Right atrium auricular region (tissue), 2 donors: ENCODE results near the gene LILRA5. TPM values are rescaled to one million over a fixed set of nuclear protein-coding genes. Genes with fewer than 3 reads are reported as not detected.
"Not testable (repeated sequence)": the region's sequence is repeated elsewhere in the genome, so short reads cannot be mapped to it uniquely, and the experiment has no call there.

Experiments used
- DNase-seq: peaks from one replicate; pipeline ENCODE4 v3.0.0-alpha.2; 2019; ENCODE audit warnings: low spot score
- H3K27ac ChIP-seq, 2 donors: fragments of 200-600 bp; sonication (generic); 1 replicate in 1 of 2; 2 replicates in 1 of 2; pipeline ENCODE4 v1.5.1; 2016 to 2019
- H3K27me3 ChIP-seq, 2 donors: fragments of 200-600 bp; sonication (generic); one replicate each; pipeline versions ENCODE4 v1.5.1 to v1.6.0; 2017 to 2019
- H3K36me3 ChIP-seq: fragments of 200-600 bp; sonication (generic); one replicate; pipeline ENCODE4 v1.5.1; 2016
- H3K4me1 ChIP-seq, 2 donors: fragments of 200-600 bp; sonication (generic); one replicate each; pipeline versions ENCODE4 v1.5.1 to v1.6.0; 2017 to 2019
- H3K4me3 ChIP-seq, 2 donors: fragments of 200-600 bp; sonication (generic); 1 replicate in 1 of 2; 2 replicates in 1 of 2; pipeline ENCODE4 v1.5.1; 2017 to 2019; ENCODE audit warnings: mild to moderate bottlenecking in 1 of 2, moderate library complexity in 1 of 2
- H3K9me3 ChIP-seq, 2 donors: fragments of 200-600 bp; sonication (generic); one replicate each; pipeline ENCODE4 v1.5.1; 2019
- total RNA-seq, 2 donors: library from RNA; depleted of rRNA; stranded (reverse); fragments of >200 nt; gene quantifications; one replicate each; pipeline ENCODE4 v1.1.0, GENCODE V29; 2016
- TF ChIP-seq, protein P1 (sequence below), 2 donors: fragments of 200-600 bp; sonication (generic); IDR thresholded peaks; one replicate each; pipeline ENCODE4 v1.5.1; 2019; ENCODE audit warnings: antibody characterized with exemption in 2 of 2

Gene LILRA5
- total RNA-seq, 2 donors from 2014 or later, result 0.93 to 3.6 TPM

DNA sequence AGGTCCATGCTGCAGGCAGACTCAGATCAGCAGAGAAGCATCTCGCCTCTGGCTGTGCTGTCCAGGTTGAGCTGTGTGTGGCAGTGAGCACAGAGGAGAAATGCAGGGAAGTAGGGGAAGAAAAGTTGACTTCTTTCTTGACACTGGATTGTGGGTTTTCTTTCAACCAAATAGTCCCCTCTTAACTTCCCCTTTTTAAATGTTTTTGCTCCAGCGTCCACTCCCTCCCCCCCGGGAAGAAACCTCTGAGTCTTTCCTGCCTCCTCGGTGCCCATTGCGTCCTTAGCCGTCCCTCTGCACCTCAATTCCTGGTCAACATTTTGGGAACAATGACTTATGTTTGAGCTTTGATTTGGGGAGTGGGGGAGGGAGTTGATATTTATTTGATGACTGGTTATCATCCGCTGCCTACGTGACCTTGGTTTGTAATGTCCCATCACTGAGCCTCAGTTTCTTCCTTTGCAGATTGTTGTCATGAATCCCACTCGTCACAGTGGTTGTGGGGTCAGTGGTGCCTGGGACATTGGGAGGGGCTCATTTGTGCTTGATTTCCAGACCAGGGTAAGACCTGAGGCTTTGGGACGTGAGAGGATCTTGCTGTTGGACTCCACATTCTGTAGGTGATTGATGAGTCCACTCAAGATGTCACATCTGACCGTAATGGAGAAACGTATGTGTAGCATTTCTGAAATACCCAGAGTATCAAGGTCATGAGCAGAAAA, 31.8 kb downstream of the LILRA5 start, which contains the start of gene LILRB2:
Gene LILRB2 (minus strand): TSS at position 104 of the 722 bp plus-strand sequence. CDS start 614 bp downstream, outside the sequence.
- TF ChIP-seq, protein P1, sequence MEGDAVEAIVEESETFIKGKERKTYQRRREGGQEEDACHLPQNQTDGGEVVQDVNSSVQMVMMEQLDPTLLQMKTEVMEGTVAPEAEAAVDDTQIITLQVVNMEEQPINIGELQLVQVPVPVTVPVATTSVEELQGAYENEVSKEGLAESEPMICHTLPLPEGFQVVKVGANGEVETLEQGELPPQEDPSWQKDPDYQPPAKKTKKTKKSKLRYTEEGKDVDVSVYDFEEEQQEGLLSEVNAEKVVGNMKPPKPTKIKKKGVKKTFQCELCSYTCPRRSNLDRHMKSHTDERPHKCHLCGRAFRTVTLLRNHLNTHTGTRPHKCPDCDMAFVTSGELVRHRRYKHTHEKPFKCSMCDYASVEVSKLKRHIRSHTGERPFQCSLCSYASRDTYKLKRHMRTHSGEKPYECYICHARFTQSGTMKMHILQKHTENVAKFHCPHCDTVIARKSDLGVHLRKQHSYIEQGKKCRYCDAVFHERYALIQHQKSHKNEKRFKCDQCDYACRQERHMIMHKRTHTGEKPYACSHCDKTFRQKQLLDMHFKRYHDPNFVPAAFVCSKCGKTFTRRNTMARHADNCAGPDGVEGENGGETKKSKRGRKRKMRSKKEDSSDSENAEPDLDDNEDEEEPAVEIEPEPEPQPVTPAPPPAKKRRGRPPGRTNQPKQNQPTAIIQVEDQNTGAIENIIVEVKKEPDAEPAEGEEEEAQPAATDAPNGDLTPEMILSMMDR (IDR thresholded peaks at IDR 0.05), result no peak
- no peaks in the 10 kb centered on the region for H3K4me1 ChIP-seq
- no peaks in the 10 kb centered on the region for H3K9me3 ChIP-seq
- H3K36me3 ChIP-seq, result no peaks in the 10 kb centered on the region
- DNase-seq, result peak; percentile 44
- no peaks in the 10 kb centered on the region for H3K27me3 ChIP-seq
- peak within 1 kb of the TSS in 1 of 2 donors; percentile 13 for H3K4me3 ChIP-seq
- no peak within 1 kb of the TSS for H3K27ac ChIP-seq

DNA sequence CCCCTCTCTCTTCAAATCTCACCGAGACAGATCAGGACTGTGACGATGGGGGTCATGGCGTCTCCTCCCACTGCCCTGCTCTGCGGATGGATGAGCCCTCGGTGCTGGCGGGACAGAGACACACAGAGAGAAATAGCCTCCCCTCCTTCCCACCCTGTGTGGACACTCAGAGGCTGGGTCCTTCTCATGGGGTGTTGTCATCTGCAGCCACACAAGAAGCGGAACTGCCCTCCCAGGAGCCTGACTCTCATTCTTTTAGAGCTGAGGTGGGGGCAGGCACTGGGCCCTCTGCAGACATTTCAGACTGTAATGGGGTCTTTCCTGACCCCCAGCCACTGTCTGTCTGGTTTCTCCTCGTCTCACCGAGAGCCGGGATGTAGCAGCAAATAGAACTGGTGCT, 32.5 kb downstream of the LILRA5 start:
- not testable (repeated sequence) for H3K4me1 ChIP-seq, H3K27ac ChIP-seq, H3K27me3 ChIP-seq, H3K9me3 ChIP-seq, H3K36me3 ChIP-seq
- peak; percentile 65 for DNase-seq
- H3K4me3 ChIP-seq, result peak overlapping the region in 1 of 2 donors; percentile 13

DNA sequence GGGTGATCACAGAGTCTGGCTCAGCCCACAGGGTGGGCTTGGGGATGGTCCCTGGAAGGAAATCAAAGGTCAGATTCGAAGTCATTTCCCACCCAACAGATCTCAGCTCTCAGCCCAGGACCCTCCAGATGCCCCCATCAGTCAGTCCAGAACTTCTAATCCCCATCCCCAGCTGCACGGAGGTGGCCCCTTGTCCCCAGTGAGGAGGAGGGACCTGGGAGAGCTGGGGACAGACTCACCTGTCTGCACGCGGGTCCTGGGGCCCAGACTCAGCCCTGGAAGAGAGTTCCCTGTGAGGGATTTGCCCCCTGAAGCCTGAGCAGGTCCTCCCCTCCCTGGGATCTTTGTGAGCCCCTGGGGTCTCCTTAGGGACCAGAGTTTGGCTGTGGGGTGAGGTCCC, 32.9 kb downstream of the LILRA5 start:
- peak overlapping the region in 1 of 2 donors; percentile 13 for H3K4me3 ChIP-seq
- H3K27me3 ChIP-seq, H3K36me3 ChIP-seq, H3K4me1 ChIP-seq, H3K9me3 ChIP-seq, H3K27ac ChIP-seq: not testable (repeated sequence)
- peak; percentile 36 for DNase-seq

DNA sequence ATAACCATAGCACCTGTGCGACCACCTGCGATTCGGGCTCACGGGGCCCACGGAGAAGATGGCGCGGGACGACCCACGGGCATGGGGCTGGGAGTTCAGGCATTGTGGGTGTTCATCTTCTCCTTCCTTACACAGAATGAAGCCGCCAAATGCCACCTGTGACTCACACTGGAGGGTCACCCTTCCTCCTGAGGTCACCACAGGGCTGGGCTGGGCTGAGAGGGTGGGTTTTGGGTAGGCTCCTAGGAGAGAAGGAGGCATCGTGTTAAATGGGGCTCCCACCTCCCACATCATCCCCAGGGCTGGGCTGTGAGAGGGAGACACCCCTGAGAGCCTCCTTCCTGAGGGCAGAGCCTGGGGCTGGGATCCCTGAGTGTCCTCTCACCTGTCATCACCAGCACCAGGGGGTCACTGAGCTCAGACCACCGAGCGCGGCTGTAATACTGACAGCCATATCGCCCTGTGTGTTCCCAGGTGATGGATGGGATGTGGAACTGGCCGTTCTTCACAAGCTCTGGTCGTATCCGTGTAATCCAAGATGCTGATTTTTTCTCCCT, 33.5 kb downstream of the LILRA5 start:
- H3K27ac ChIP-seq, result no peak overlapping the region
- DNase-seq, result peak; percentile 38
- H3K4me3 ChIP-seq, result no peak overlapping the region
- TF ChIP-seq, protein P1 (IDR thresholded peaks at IDR 0.05), result no peak
- no peaks in the 10 kb centered on the region for H3K9me3 ChIP-seq
- H3K36me3 ChIP-seq, result no peaks in the 10 kb centered on the region
- H3K4me1 ChIP-seq, result no peaks in the 10 kb centered on the region
- no peaks in the 10 kb centered on the region for H3K27me3 ChIP-seq

DNA sequence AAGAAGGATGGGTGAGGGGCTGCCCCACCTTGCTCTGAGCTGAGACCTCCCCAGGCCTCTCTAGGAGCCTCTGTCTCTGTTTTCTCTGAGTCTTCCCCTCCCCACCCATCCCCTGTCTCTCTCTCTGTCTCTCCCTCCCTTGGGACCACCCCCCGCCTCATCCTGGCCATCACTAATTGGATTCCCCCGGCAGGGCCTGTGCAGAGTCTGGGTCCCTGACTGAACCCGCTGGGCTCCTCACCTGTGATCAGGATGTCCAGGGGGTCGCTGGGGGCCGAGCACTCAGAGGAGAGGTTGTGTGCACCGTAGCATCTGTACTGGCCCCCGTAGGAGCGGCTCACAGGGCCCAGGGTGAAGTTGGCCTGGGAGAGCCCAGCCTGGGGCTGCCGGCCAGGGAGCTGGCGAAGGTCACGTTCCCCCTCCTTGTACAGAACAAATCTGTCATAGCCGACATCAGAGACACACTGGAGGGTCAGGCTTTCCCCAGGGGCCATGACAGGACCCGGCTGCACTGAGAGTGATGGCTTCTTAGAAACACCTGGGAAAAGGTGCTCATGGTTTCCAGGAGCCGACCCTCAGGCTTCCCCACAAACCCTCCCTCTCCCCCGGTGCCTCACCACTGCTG, 34.3 kb downstream of the LILRA5 start:
- not testable (repeated sequence) for H3K4me1 ChIP-seq, H3K4me3 ChIP-seq, H3K27me3 ChIP-seq, H3K27ac ChIP-seq, H3K9me3 ChIP-seq, H3K36me3 ChIP-seq
- peak; percentile 18 for DNase-seq

DNA sequence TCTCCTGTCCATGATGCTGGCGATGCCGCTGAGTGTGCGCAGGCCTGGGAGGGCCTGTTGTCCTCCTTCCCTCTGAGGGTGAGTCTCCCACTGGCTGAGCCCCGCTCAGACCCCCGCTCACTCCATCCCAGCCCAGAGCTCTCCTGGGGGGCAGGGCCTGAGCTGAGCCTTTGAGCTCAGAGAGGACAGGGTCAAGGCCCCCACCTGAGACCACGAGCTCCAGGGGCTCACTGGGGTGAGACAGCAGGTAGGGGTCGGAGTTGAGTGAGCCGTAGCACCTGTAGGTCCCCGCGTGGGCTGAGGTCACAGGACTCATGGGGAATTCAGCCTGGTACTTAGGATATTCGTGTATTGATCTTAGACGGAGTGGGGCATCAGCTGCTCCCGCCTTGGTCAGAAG, 34.9 kb downstream of the LILRA5 start:
- not testable (repeated sequence) for H3K4me1 ChIP-seq, H3K4me3 ChIP-seq, H3K9me3 ChIP-seq, H3K27ac ChIP-seq, H3K27me3 ChIP-seq, H3K36me3 ChIP-seq
- peak; percentile 16 for DNase-seq

DNA sequence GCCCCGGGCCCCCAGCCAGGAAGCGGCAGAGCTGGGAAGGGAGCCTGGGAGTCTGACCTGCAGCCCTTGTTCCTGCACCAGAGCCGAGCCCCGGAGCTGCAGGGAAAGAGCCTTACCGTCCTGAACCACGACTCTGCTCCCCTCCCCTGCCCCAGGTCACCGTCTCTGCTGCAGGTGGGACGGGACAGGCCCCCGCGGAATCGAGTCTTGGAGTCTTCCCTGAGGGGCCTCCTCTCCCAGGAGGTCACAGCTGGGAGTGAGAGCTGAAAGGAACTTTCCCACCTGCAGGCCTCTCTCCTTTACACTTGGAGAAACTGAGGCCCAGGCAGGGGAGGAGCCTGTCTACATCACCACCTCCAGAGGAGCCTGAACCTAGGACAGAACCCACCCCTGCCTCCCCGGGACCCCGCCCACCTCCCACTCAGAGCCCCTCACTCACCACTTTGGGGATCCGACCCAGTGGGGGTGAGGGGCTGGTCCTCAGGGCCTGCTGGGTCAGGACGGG, 35.8 kb downstream of the LILRA5 start:
- not testable (repeated sequence) for H3K9me3 ChIP-seq, H3K27me3 ChIP-seq, DNase-seq, H3K36me3 ChIP-seq, H3K4me3 ChIP-seq, H3K4me1 ChIP-seq, H3K27ac ChIP-seq

DNA sequence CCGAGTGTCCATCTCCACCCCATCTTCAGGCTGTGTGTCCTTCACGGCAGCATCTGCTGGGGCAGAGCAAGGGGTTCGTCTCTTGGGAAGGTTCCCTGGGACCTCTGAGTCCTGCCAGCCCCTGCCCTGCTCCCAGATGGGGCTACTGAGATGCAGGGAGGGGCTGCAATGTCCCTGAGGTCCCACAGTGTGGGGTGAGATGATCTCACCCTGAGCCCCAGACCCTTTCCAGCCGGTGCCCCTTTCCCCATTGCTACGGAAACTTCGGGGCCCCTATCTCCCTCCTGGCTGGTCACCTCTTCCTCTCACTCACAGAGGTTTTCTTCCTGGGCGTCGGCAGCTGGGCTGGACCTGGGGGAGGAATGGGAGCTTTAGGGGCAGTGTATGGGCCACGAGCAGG, 37.0 kb downstream of the LILRA5 start:
- TF ChIP-seq, protein P1 (IDR thresholded peaks at IDR 0.05), result no peak
- Histone ChIP-seq H3K4me3 (no peak overlapping the region), H3K36me3 (no peaks in the 10 kb centered on the region), H3K4me1 (no peaks in the 10 kb centered on the region), H3K27me3 (no peaks in the 10 kb centered on the region), H3K9me3 (no peaks in the 10 kb centered on the region), H3K27ac (no peak overlapping the region)
- peak; percentile 40 for DNase-seq

DNA sequence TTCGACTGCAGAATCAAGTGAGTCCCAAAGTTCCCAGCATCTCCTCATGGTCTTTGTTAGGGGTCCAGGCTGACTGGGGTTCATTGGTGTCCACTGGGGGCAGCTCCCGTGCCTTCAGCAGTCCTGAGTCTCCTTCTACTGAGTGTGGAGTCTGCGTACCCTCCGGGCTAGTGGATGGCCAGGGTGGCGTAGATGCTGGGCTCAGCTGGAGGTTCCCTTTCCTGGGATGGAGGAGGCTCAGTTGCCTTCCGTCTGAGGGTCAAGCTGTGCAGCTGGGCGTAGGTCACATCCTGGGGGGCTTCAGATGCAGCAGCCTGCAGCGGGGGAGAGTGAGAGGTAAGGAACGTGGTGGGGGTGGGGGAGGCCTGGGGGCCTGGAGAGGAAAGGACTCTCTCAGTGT, 38.5 kb downstream of the LILRA5 start:
- not testable (repeated sequence) for H3K36me3 ChIP-seq, H3K4me1 ChIP-seq, H3K4me3 ChIP-seq, DNase-seq, H3K9me3 ChIP-seq, H3K27me3 ChIP-seq, H3K27ac ChIP-seq
